ENCODE measurements around the gene KLK1.
A peak's percentile ranks its signal among the peaks of the same experiment; 100 is the strongest.

Gene KLK1

GRCh38 chr19:50835785-50836542 lies 12.4 kb upstream of the KLK1 start:
- DNase-seq, result peak in 7 of 14 donors; percentile 1 to 36 (median 7)

- DNase-seq, result no peak
Measured at GRCh38 chr19:50835103-50835784, 11.7 kb upstream of the KLK1 start.

- DNase-seq, result no peak
Measured at GRCh38 chr19:50833802-50834167, 10.2 kb upstream of the KLK1 start.

GRCh38 chr19:50833117-50833801 lies 9.7 kb upstream of the KLK1 start, which contains the start of gene KLK15:
KLK15 (minus strand) TSS chr19:50833574; CDS start chr19:50831492, 2,082 bp downstream.
- DNase-seq, result no peak

- DNase-seq, result no peak
Measured at GRCh38 chr19:50832666-50833065, 9.1 kb upstream of the KLK1 start.

- no peak for DNase-seq
Measured at GRCh38 chr19:50831026-50831396, 7.4 kb upstream of the KLK1 start.

GRCh38 chr19:50830266-50831025 lies 6.9 kb upstream of the KLK1 start:
- DNase-seq, result no peak

- no peak for DNase-seq
Measured at GRCh38 chr19:50829801-50830200, 6.2 kb upstream of the KLK1 start.

GRCh38 chr19:50827476-50827875 lies 3.9 kb upstream of the KLK1 start:
- no peak for DNase-seq

GRCh38 chr19:50826492-50827240 lies 3.1 kb upstream of the KLK1 start:
- DNase-seq, result no peak

GRCh38 chr19:50822661-50823208 lies 852 bp downstream of the KLK1 start:
- DNase-seq, result no peak

GRCh38 chr19:50821622-50822021 lies 2.0 kb downstream of the KLK1 start:
- DNase-seq, result no peak

- DNase-seq, result no peak
Measured at GRCh38 chr19:50821248-50821612, 2.4 kb downstream of the KLK1 start.

- DNase-seq, result no peak
Measured at GRCh38 chr19:50820549-50821247, 2.9 kb downstream of the KLK1 start.

GRCh38 chr19:50820086-50820485 lies 3.5 kb downstream of the KLK1 start:
- no peak for DNase-seq

- DNase-seq, result no peak
Measured at GRCh38 chr19:50819636-50820035, 4.0 kb downstream of the KLK1 start.

GRCh38 chr19:50818859-50819472 lies 4.6 kb downstream of the KLK1 start:
- no peak for DNase-seq

GRCh38 chr19:50817941-50818858 lies 5.4 kb downstream of the KLK1 start:
- no peak for DNase-seq

GRCh38 chr19:50815439-50815838 lies 8.1 kb downstream of the KLK1 start:
- DNase-seq, result no peak

- no peak for DNase-seq
Measured at GRCh38 chr19:50814883-50815282, 8.7 kb downstream of the KLK1 start.
